AG04449 (cell line): ENCODE results near the gene RPS6KA4.

ENCODE experiments used
- CTCF ChIA-PET: fragments of 350-600 bp; formaldehyde crosslinking; extraction: SDS; loops from one replicate; lab custom pipeline; 2021; ENCODE audit warnings: antibody characterized with exemption; lab: Yijun Ruan, JAX
- POLR2A ChIA-PET: fragments of 400-600, 350-600 bp; formaldehyde crosslinking; extraction: SDS; loops from one replicate; lab custom pipeline; 2020; ENCODE audit warnings: antibody characterized with exemption, inconsistent platforms; lab: Yijun Ruan, JAX
- DNase-seq: peaks from one replicate; pipeline ENCODE4 v3.0.0-alpha.2; 2010; ENCODE audit warnings: low read depth, low spot score
- H3K4me3 ChIP-seq: 2 replicates; pipeline ENCODE4 v1.5.1; 2011; ENCODE audit warnings: low read depth, mild to moderate bottlenecking, control low read depth, low read length
- TF ChIP-seq, protein P1 (sequence below): IDR thresholded peaks from one replicate; pipeline ENCODE4 v1.5.1; 2011; ENCODE audit warnings: mild to moderate bottlenecking, moderate library complexity, low read length, control low read depth, inconsistent platforms; ENCODE audit not compliant: insufficient read depth; ENCODE audit errors: missing control alignments

RPS6KA4 gene

DNA sequence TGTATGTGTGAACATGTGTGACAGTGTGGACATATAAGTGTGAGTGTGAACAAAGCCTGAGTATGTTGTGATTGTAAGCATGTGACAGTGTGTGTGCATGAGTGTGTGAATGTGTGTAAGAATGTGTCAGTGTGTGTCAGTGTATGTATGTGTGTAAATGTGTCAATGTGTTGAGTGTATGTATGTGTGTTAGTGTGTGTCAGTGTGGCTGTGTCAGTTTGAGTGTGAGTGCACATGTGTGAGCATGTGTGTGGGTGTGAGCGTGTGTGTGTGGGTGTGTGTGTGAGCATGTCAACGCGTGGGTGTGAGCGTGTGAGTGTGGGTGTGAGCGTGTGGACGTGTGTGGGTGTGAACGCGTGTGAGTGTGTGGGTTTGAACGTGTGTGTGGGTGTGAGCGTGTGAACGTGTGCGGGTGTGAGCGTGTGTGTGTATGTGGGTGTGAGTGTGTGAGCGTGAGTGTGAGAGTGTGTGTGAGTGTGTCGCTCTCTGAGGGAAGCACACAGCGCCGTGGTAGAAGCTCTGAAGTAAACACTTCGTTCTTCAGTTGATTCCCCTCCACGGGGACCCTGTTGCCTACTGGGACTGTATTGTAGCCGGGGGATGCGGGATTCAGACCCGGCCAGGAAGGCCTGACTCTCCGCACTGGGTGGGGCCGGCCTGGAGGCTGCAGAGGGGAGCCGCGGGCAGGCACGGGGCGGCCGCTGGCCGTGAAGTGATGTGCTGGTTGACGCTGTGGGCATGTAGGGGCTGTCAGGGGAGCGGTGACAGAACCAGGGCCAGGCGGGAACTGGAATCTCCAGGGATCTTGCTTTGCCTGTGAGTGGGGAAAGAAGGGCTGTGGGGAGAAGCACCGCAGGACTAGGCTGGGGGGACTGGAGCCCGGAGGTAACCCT, 21.1 kb downstream of the RPS6KA4 start:
- no peak overlapping the region for H3K4me3 ChIP-seq
- POLR2A ChIA-PET: no interaction called here
- DNase-seq: no peak
- CTCF ChIA-PET: no interaction called here
- TF ChIP-seq, protein P1, sequence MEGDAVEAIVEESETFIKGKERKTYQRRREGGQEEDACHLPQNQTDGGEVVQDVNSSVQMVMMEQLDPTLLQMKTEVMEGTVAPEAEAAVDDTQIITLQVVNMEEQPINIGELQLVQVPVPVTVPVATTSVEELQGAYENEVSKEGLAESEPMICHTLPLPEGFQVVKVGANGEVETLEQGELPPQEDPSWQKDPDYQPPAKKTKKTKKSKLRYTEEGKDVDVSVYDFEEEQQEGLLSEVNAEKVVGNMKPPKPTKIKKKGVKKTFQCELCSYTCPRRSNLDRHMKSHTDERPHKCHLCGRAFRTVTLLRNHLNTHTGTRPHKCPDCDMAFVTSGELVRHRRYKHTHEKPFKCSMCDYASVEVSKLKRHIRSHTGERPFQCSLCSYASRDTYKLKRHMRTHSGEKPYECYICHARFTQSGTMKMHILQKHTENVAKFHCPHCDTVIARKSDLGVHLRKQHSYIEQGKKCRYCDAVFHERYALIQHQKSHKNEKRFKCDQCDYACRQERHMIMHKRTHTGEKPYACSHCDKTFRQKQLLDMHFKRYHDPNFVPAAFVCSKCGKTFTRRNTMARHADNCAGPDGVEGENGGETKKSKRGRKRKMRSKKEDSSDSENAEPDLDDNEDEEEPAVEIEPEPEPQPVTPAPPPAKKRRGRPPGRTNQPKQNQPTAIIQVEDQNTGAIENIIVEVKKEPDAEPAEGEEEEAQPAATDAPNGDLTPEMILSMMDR: no peak

DNA sequence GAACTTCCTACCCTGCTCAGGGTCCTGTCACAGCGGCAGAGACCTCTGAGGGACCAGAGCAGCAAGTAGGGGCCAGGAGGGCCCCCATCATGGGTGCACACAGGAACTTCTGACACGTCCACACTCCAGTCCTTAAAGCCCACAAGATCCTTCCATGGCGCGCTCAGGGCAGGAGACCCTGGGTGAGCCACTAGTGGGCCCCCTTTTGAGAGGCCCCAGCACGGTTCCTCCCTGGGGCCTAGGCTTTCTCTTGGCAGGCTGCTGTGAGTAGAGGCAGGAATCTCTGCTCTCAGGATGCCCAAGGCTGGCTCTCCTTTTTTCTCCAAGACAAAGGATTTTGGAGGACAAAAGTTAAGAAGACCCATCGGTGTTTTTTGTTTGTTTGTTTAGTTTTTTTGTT, 22.4 kb downstream of the RPS6KA4 start:
- DNase-seq: no peak
- CTCF ChIA-PET: interaction anchor here (0.9 kb wide), 1 partner anchor 68 kb away, joined by 3 read pairs; no protein-coding TSS in a partner anchor
- POLR2A ChIA-PET: no interaction called here
- no peak overlapping the region for H3K4me3 ChIP-seq
- TF ChIP-seq, protein P1: no peak

DNA sequence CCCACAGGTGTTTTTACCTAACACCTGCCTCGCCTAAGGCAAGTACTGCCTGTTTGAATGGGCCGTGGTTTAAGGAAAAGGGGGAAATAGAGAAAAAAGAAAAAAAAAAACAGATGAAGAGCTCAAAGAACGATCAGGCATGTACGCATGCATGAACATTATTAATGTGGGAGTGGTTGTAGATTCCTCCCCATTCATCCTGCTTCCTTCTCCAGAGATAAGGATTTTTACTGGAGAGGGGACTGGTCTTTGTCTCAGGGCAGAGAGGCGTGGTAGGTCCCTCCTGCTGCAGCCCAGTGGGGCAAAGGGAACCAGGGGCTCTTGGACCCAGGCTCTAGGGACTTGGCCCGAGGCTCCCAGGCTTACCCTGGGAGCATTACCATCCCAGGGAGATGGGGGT, 23.1 kb downstream of the RPS6KA4 start:
- CTCF ChIA-PET: no interaction called here
- no peak overlapping the region for H3K4me3 ChIP-seq
- POLR2A ChIA-PET: no interaction called here
- TF ChIP-seq, protein P1: no peak
- DNase-seq: no peak

DNA sequence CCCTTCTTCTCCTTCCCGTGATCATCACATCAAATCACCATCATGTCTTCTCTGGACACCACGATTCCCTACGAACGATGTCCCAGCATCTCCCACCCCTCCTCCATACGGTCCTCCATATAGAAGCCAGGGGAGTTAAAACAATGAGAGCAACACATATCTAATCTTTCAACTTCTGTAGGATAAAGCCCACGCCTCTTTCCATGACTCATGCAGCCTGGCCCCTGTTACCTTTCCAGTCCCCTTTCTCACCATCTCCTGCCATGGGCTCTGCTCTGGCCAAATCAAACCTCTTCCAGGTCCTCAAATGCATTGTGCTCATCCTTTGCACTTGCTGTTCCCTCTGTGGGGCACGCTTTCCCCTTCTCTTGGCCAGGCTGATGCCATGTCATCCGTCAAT, 23.6 kb downstream of the RPS6KA4 start:
- ChIA-PET POLR2A (no interaction called here), CTCF (no interaction called here)
- no peak for DNase-seq
- TF ChIP-seq, protein P1: no peak
- no peak overlapping the region for H3K4me3 ChIP-seq

DNA sequence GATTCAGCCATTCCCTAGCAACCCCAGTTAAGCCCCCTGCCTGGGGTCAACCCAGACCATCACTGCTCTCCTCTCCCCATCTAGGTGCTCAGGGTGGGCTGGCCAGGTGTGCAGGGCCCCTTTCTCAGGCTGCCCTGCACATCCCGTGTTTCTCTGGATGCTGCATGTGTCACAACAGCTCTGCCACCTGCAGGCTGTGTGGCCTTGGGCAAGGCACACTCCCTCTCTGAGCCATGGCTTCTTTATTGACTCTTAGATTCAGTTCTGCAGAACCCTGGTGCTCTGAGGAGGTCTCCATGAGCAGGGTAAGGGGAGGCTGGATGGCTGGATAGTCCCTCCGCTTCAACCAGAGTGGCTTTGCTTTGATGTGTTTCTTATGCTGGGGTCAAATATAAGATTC, 24.6 kb downstream of the RPS6KA4 start:
- ChIA-PET POLR2A (no interaction called here), CTCF (no interaction called here)
- H3K4me3 ChIP-seq: no peak overlapping the region
- no peak for DNase-seq
- TF ChIP-seq, protein P1: no peak

DNA sequence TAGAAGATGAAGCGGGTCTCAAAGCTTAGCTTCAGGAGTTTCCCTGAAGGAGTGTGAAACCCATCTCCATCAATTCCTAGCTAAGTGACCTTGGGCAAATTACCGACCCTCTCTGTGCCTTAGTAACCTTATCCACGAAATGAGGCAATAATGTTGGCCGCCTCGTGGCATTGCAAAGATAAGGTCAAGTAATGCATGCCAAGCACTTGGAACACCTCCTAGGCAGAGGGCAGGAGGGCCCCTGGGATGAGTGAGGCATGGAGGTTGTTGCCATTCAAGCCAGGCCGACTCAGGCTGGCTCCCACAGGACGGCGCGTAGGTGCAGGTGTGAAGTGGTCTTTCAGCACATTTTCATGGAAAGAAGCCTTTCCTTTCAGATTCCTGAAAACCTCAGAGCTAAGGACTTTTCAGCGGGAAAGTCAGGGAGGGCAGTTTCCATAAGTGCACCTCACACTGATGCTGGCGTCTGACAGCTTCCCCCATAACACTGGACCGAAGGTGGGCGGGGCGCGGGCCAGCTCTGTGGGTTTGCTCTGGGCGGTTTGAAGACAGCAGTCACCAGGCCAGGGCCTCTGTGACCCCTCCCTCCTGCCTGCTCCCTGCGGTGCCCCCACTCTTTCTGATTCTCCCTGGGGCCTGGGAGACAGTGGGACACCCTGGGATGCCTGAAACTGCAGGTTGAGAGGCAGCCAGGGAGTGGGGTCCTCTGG, 25.2 kb downstream of the RPS6KA4 start:
- H3K4me3 ChIP-seq: no peak overlapping the region
- ChIA-PET POLR2A (no interaction called here), CTCF (interaction anchor here (1.0 kb wide), 1 partner anchor 61 kb away, joined by 3 read pairs; no protein-coding TSS in a partner anchor)
- DNase-seq: no peak
- TF ChIP-seq, protein P1: no peak
